SK-N-DZ (cell line): ENCODE measurements around the gene THADA. TPM values are rescaled to one million over a fixed set of nuclear protein-coding genes. Genes with fewer than 3 reads are reported as not detected.
"Not testable (repeated sequence)": the region's sequence is repeated elsewhere in the genome, so short reads cannot be mapped to it uniquely, and the experiment has no call there.

Experiments used
- DNase-seq: peaks from one replicate; pipeline ENCODE4 v3.0.0-alpha.2; 2015; ENCODE audit warnings: low spot score
- polyA plus RNA-seq, 2 experiments: library from polyadenylated mRNA; depleted of rRNA; stranded (reverse); fragments of >200 nt; gene quantifications; 2 replicates each; pipeline ENCODE4 v1.2.3, GENCODE V29; 2014

Gene THADA, protein sequence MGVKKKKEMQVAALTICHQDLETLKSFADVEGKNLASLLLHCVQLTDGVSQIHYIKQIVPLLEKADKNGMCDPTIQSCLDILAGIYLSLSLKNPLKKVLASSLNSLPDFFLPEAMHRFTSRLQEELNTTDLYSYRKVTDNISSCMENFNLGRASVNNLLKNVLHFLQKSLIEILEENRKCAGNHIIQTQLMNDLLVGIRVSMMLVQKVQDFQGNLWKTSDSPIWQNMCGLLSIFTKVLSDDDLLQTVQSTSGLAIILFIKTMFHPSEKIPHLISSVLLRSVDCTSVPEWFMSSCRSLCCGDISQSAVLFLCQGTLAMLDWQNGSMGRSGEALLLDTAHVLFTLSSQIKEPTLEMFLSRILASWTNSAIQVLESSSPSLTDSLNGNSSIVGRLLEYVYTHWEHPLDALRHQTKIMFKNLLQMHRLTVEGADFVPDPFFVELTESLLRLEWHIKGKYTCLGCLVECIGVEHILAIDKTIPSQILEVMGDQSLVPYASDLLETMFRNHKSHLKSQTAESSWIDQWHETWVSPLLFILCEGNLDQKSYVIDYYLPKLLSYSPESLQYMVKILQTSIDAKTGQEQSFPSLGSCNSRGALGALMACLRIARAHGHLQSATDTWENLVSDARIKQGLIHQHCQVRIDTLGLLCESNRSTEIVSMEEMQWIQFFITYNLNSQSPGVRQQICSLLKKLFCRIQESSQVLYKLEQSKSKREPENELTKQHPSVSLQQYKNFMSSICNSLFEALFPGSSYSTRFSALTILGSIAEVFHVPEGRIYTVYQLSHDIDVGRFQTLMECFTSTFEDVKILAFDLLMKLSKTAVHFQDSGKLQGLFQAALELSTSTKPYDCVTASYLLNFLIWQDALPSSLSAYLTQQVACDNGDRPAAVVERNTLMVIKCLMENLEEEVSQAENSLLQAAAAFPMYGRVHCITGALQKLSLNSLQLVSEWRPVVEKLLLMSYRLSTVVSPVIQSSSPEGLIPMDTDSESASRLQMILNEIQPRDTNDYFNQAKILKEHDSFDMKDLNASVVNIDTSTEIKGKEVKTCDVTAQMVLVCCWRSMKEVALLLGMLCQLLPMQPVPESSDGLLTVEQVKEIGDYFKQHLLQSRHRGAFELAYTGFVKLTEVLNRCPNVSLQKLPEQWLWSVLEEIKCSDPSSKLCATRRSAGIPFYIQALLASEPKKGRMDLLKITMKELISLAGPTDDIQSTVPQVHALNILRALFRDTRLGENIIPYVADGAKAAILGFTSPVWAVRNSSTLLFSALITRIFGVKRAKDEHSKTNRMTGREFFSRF (N-terminal part only)
- polyA plus RNA-seq (2014; cell fraction: cytosol; rRNA removed), result 9.1 and 12.3 TPM in 2 replicates
- 18.2 and 18.9 TPM in 2 replicates for polyA plus RNA-seq (2014; cell fraction: nucleus; rRNA removed)

DNA sequence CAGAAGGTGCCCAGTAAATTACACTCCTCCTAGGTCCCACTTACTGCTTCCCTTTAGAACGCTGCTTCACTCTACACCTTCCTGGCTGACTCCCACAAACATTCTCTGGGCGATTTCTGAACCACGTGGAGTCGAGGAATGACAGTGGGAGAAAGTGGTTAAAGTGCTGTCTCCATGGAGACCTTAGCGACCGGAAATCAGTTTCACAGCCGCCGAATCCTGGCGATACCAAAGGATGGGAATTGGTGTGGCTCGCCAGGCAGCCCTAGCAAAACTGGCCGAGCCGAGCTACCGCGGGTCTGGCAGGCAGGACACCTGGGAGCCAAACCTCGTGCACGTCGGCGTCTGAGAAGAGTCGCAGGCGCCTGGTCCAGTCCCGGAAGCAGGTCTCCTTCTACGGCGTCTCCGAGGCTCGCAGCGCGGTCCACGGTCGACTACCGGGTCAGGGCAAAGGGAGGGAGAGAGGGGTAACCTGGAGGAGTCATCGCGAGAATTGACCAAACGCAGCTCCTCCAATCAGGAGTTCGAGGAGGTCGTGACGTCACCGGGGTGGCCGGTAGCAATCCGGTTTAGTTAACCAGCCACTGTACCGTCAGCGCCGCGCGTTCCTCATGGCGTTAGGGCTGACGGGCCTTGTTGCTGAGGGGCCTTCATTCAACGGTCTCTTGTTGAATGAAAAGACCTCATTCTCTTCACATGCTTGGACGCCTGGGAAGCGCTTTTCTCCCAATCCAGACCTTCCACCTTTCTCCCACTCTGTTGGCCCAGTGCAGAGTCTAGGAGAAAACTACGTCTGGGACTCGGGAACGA, at the start of gene THADA:
THADA (minus strand) TSS at position 436 of the 810 bp plus-strand sequence. CDS start 3,646 bp downstream, outside the sequence.
- peak; percentile 99 for DNase-seq

DNA sequence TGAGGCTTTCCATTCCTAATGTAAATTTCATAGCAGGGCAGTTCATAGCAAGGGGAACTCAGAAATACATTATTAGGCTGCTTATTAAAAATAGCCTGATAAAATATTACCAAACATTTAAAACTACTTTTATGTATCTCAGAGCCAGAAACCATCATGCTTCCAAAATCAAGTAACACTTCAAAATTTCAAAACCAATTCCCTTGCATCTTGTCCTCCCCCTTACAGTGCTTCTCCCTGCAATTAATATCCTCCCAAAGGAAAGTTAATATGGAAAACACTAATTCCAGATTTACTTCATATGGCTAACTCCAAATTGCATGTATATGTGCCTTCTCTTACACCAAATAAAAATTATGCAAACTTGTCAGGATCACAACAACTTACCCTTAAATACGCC, 47.8 kb upstream of the THADA start:
- no peak for DNase-seq

DNA sequence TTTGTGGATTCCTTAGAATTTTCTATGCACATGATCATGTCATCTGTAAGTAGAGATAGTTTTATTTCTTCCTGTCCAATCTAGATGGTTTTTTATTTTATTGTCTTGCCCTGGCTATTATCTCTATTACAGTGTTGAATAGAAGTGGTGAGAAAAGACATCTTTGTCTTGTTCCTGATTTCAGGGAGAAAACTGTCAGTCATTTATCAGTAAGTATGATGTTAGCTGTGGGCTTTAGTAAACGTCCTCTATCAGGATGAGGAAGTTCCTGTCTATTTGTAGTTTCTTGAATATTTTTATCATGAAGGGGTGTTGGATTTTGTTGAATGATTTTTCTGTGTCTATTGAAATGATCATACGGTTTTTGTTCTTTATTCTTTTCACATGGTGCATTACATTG, 46.5 kb upstream of the THADA start:
- DNase-seq, result no peak

DNA sequence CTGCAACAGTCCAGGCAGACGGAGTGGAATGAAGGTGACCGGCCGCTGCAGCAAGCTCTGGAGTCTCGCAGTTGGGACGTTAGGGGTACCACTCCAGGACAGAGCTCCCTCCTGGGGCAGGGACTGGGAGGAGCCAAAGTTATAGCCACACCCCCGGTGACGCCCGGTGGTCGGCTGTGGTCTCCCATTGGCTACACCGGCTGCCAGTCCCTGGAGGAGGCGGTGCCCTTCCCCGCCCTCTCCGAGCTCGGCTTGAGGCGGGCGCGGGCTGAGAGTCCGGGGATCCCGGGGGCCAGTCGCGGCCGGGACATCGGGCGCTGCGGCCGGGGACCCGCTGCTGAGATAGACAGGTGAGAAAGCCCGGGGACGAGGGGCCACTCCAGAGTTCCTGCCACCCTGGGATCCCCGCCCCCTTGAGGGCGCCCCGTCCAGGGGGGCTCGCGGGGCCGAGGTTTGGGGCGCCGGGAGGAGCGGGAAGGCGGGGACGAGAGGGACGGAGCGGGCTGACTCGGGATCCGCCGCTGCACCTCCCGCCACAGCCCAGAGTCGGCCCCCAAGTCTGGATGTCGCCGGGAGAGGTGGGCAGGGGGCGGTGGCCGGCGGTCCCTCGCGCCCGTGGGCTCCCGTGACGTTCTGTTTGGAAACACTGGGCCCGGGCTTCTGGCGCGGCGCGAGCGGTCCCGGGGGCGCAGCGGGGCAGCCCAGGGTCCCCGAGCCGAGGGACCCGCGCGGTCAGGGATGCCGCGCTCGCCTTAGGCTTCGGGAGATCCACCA, 41.4 kb upstream of the THADA start, which contains the start of gene PLEKHH2:
PLEKHH2 (plus strand) TSS at position 231 of the 774 bp plus-strand sequence. CDS start 7,414 bp downstream, outside the sequence.
- DNase-seq, result peak; percentile 73

DNA sequence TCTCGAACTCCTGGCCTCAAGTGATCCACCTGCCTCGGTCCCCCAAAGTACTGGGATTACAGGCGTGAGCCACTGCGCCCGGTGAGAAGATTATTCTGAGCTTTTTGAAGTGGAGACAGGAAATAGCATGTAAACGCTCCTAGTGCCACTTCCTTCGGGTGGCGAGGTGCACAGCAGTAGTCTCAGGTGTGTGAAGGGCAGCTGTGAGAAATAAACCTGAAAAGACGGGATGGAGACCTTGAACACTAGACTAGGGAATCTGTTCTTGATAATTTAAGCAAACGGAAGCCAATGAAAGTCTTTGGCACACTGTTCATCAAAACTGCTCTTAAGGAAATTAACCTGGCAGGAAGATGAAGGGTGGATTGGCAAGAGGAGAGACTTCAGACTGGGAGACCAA, 40.8 kb upstream of the THADA start:
- no peak for DNase-seq

DNA sequence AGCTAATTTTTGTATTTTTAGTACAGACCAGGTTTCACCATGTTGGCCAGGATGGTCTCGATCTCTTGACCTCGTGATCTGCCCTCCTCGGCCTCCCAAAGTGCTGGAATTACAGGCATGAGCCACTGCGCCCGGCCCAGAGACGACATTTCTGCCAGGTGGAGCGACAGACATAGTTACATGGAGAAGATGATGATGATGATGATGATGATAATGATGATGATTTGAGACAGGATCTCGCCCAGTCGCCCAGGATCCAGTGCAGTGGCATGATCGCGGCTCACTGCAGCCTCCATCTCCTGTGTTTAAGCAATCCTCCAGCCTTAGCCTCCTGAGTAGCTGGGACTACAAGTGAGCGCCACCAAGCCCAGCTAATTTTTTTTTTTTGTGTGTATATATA, 40.3 kb upstream of the THADA start:
- not testable (repeated sequence) for DNase-seq

DNA sequence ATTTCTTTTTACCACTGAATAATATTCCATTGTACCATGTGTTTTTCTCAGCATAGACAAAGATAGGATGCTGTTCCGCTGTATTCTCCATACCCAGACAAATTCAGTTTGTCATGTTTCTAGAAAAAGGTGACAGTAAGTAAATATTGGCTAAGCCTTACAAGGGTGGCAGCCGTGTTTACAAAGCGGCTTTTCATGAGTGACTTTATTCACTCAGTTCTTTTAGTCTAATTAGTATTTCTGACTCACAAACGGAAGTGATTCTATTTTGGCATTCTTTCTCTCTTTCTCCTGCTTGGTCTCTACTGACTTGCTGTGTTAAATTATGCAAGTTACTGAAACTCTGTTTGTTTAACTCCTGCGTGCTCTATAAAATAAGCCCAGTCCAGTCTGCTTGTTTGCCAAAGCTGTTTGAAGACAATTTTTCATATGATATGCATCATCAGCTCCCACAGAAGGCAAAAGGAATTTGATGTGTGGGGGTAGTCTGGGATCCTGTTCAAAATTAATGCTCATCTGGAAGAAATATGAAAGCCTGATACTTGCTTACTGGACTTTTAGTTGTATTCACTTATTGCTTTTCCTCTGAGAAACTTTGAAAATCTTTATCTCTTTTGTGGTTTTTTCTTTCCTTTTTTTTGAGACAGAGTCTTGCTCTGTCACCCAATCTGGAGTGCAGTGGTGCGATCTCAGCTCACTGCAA, 38.9 kb upstream of the THADA start:
- no peak for DNase-seq

DNA sequence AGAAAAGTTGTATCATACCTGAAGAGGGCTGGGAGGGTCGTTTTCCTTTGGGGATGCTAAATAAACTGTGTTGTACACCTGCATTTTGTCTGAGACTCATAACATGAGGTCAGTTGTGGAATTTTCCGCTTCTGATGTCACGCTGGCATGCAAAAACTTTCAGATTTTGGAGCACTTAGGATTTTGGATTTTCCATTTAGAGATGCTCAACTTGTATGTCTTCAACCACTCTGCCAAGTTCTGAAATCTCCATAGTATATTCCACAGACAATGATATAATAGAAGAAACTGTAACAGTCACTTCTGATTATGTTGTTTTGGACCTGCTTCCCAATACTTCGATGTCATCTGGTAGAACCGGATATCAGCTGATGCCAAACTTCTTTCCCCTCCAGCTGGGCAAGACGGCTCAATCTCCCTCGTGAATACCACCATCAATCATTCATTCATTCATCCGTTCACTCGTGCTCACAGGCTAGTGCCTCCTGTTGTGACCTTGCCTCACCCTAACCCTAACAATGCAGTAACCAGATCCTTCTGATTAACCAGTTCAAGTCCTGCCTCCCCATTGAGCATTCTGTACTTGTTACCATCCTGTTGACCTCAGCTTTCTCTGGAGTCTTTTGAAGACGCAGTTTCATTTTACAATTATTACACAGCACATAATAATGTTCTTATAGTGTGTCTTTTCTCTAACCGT, 35.9 kb upstream of the THADA start:
- no peak for DNase-seq

DNA sequence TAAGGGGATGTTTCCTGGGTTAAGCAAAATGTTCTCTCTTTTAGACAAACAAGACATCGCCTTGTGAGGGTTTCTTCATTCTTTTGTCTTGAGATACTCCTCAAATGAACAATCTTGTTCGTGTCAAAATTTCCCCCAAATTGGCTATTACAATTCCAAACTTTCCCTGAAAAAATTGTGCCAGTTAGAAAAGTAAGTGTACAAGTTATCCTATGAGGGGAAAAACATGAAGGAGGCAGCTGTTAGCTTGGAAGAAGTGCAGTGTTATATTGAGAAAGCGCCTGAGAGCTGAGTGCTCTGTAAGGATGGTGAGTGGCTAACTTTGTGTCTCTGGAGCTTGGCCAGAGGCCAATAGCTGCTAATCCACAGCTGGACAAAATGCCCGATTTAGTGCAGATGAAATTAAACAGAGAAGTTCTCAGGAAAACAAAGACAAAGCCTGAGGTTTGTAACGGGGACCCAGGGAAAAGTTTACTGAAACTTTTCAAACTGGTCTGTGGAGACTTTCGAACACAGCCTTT, 27.2 kb upstream of the THADA start:
- no peak for DNase-seq

DNA sequence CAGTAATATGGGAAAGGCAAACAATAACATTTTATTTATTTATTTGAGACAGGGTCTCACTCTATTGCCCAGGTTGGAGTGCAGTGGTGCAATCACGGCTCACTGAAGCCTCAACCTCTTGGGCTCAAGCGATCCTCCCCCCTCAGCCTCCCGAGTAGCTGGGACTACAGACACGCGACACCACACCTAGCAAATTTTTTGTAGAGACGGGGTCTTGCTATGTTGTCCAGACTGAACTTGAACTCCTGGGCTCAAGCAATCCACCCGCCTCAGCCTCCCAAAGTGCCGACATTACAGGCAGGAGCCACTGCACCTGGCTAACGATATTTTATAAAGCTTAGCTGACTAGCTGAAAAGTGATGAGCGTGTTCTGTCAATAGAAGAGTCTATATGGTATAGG, 23.7 kb upstream of the THADA start:
- DNase-seq, result no peak

DNA sequence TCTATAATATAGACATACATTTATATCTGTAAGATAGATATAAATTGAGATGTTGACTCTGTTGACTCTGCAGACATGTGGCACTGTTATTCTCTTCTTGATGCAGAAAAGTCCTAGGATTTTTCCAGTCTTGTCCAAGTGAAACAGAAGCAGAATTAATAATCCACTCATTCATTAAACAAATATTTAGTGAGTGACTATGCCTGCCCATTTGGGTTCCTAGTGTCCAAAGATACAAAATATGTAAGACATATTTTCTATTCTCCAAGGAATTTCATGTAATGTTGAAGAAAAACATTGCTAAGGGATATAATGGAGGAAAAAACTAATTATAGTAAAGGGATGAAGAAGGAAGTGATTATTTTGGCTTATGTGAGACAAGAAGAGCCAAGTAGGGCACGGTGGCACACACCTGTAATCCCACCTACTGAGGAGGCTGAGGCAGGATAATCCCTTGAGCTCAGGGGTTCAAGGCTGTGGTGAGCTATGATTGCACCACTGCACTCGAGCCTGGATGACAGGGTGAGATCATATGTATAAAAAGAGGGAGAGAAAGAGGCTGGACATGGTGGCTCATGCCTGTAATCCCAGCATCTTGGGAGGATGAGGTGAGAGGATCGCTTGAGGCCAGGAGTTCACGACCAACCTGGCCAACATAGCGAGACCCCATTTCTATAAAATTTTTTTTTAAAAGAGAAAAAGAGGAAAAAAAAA, 21.3 kb upstream of the THADA start:
- DNase-seq, result no peak

DNA sequence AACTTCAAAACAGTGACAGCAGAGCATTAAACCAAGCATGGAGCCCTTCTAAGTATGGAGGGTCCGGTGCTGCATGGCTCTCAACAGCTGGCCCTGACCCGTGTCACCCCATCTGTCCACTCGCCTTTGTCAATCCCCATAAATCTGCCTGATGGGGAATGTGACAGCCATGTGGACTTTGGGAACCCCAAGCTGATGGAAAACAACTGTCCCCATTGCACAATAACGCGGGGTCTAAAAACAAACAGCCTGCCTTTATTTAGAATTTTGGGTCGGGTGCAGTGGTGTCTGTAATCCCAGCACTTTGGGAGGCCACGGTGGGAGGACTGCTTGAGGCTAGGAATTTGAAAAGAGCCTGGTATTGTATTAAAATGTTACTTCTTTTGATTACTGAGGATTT, 17.1 kb upstream of the THADA start:
- no peak for DNase-seq

DNA sequence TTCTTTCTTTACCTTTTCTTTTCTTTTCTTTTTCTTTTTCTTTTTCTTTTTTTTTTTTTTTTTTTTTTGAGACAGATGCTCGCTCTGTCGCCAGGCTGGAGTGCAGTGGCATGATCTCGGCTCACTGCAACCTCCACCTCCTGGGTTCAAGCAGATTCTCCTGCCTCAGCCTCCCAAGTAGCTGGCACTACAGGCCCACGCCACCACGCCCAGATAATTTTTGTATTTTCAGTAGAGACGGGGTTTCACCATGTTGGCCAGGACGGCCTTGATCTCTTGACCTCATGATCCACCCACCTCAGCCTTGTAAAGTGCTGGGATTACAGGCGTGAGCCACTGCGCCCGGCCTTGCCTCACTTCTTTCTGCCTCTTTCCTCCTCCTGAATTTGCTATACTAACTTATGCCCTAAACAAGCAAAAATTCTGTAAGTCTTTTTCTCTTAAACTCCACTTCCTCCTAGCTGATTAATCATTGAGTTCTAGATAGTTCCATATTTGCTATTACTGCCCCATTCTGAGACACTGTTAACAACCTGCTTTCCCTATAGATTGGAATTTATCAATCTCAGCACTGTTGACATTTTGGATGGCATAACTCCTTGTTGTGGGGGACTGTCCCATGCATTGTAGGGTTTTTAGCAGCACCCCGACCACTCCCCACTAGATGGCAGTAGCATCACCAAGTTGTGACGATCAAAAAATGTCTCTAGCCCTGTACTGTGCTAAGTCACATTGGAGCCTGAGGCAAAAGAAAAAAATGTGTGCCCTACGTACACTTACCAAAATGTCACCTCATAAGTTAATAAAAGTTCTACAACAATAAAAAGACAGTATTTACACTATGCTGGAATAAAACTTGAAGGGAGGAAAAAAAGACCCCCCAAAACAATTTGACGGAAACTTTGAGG, 16.4 kb upstream of the THADA start:
- peak; percentile 63 for DNase-seq

DNA sequence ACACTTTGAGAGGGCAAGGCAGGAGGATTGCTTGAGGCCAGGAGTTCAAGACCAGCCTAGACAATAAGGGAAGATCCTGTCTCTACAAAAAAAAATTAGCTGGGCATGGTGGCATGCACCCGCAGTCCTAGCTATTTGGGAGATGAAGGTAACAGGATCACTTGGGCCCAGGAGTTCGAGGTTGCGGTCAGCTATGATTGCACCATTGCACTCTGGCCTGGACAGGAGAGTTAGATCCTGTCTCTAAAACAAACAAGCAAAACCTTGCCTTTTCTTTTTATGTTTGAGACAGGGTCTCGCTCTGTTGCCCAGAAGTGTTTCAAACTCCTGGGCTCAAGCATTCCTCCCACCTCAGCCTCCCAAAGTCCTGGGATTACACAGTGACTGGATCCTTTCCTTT, 14.5 kb upstream of the THADA start:
- no peak for DNase-seq

DNA sequence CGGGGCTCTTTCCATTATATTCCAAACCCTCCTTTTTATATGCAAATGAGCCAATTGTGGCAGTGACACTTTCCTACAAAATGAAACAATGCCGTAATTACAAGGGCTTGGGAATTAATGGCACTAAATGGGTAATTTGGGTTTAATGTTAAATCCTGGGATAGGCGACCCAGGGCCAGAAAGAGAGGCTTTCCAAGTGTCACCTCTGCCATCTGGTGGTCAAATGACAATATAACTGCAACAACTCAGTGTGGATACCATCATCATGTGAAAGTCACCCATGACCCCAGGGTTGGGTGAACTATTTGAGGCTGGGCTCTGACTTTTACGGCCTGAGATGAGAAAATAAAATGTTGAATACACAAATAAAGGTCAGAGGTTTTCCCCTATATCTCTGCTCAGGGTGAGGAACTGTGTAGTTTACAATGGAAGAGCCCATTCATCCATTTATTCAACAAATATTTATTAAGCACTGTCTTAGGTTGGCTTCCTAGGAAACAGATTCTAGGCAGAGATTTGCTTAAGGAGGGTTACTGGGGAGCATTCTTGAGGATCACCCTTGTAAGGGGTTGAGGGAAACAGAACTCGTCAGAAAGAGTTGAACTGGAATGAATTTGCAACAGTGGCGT, 13.6 kb upstream of the THADA start:
- DNase-seq, result peak; percentile 61

DNA sequence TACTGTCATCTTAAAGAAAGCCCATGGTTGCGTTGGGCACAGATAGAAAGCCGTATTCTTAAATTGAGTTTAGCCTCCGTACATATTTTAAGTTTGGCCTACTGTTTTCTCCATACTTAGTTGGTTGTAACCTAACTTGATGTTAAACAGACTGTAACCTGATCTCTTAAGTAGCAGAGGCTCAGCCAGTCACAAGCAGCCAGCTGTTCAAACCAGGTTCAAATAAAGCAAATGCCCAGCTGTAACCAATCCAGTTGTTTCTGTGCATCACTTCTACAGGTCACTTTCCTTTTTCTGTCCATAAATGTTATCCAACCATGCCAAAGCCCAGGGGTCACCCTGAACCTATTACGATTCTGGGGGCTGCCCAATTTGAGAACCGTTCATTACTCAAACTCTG, 10.0 kb upstream of the THADA start:
- DNase-seq, result peak; percentile 63
